ENCODE data around the gene CHRNB2. TPM values are rescaled to one million over a fixed set of nuclear protein-coding genes. Genes with fewer than 3 reads are reported as not detected.
A peak's percentile ranks its signal among the peaks of the same experiment; 100 is the strongest.

The CHRNB2 gene
- total and polyA plus RNA-seq, 9 of the 15 experiments (the other 6 are each of a cell fraction or from before 2014, with no cell fraction given), result 0.01 TPM; not detected in 8

- TF ChIP-seq PREB (CRISPR knock-in tag; IDR thresholded peaks at IDR 0.05) (no peak), CHD7 (IDR thresholded peaks at IDR 0.05; ENCODE audit: low read depth, low read length) (no peak), ZNF77 (CRISPR knock-in tag; IDR thresholded peaks at IDR 0.05) (no peak), EP300 (IDR thresholded peaks at IDR 0.05; ENCODE audit: low read length) (no peak), NR4A1 (CRISPR knock-in tag; IDR thresholded peaks at IDR 0.05) (peak; percentile 94), NR4A1 (tag; IDR thresholded peaks at IDR 0.05) (peak; percentile 74; the same call in 1 of the 2 replicates), AFF4 (CRISPR knock-in tag; IDR thresholded peaks at IDR 0.05) (peak; percentile 73; the same call in 1 of the 2 replicates), ZNF263 (CRISPR knock-in tag; IDR thresholded peaks at IDR 0.05; ENCODE audit: borderline replicate concordance) (peak; percentile 80; the same call in 1 of the 2 replicates), TAF15 (IDR thresholded peaks at IDR 0.05; ENCODE audit: low read depth, low read length) (no peak), RBM22 (IDR thresholded peaks at IDR 0.05; ENCODE audit: low read depth, low read length, poor library complexity, severe bottlenecking) (no peak)
Measured at GRCh38 chr1:154558720-154559465, 8.7 kb upstream of the CHRNB2 start (continued).
